GM18519 (cell line): ENCODE results near the gene DUOXA1.

ENCODE experiments used
- ATAC-seq: cut with Tn5 transposase; IDR thresholded peaks from one replicate; pipeline ENCODE4 v1.9.1; 2021; ENCODE audit warnings: mild to moderate bottlenecking, moderate library complexity; ENCODE audit not compliant: unreplicated experiment, low FRiP score

Gene DUOXA1, protein sequence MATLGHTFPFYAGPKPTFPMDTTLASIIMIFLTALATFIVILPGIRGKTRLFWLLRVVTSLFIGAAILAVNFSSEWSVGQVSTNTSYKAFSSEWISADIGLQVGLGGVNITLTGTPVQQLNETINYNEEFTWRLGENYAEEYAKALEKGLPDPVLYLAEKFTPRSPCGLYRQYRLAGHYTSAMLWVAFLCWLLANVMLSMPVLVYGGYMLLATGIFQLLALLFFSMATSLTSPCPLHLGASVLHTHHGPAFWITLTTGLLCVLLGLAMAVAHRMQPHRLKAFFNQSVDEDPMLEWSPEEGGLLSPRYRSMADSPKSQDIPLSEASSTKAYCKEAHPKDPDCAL

DNA sequence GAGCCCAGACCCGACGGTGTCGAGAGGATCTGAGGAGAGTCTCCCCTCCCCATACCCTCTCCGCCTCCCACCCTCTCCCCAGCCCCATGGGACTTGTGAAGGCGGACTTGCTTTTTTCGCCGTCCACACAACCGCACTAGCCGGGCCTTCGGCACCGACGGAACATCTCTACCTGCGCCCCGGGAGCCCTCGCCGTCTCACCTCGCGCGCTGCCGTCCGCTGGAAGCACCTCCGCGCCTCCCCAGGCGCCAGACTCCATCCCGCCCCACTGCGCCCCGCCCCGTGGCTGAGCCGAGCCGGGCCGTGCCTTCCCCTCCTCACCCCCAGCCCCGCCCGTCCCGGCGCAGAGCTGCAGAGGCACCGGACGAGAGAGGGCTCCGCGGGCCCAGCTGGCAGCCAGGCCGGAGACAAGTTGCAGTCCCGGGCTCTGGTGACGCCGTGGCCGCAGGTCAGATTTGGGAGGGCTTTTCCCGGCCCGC lies at the start of gene DUOXA1, which contains the start of gene DUOX1:
TSS of gene DUOXA1 (minus strand) at position 229 of the 479 bp plus-strand sequence. CDS start 6,865 bp downstream, outside the sequence.
TSS of gene DUOX1 (plus strand) at position 344 of the 479 bp plus-strand sequence. CDS start 1,973 bp downstream, outside the sequence.
- ATAC-seq = no peak

DNA sequence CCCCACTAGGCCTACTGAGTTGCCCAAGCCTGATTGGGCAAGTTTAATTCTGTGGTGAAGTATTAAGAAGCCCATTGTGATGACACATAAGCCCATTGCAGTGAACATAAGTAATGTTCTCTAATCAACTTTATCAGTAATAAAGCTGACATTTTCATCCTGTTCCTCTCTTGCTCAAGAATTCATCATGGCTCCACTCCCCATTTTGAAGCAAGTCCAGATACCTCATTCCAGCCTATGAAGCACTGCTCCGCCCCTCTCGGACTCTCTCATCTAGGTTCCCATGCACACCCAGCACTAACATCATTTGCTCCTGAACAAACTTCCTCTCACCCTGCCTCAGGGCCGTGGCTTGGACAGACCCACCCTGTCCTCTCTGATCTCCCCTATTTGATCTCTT lies 47.6 kb upstream of the DUOXA1 start:
- ATAC-seq = no peak

DNA sequence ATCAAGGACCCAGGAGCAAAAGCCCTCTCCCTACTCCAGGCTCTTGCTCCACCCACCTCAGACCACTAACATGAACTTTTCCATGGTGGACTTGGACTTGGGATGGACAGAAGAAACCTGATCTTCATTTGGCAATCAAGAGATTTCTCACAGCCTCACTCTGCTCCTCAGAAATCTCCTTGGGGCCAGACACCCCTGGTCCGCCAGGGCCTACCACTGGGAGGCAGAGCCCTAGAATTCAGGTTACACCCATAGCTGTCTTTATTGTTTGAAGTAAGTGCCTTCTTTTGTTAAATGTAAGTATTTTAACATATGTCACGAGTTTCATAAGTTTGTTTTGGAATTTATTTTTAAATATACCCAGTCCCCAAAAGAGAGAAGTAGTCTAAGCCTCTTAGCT lies 44.9 kb upstream of the DUOXA1 start:
- ATAC-seq = no peak

DNA sequence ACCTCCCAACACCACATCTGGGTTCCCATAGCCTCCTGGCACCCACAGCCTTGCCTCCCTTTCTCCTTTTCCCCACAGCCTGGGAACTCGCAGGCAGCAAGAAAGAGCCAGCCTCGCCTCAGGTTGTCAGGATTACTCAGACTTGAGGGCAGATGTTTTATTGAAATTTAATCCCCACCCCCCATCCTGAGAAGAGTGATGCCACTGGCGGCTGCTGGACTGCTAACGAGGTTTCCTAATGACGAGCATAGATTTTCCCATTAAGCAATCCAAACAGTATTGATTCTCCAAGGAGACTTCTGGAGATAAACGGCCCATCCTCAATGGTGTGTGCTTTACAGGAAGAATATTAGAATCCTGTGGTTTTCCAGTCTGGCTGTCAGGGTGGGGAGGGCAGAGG lies 44.4 kb upstream of the DUOXA1 start:
- ATAC-seq = no peak

DNA sequence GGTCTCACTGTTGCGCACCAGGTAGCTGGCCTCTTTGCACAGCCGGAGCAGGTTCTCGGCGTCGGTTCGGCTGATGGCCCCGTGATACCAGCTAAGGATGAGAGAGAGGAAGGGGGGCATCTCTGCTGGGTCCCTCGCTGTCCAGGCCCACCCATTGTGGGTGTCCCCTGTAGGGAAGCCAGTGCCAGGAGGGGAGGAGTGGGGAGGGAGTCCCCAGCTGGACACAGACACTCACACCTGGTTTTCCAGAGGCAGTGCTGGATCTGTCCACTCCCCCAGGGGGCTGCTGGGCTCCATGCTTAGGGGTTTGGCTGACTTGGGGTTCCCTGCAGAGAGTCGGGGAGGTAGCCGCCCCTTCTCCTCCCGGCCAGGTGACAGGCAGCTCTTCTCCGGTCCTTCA lies 42.2 kb upstream of the DUOXA1 start:
- ATAC-seq = no peak

DNA sequence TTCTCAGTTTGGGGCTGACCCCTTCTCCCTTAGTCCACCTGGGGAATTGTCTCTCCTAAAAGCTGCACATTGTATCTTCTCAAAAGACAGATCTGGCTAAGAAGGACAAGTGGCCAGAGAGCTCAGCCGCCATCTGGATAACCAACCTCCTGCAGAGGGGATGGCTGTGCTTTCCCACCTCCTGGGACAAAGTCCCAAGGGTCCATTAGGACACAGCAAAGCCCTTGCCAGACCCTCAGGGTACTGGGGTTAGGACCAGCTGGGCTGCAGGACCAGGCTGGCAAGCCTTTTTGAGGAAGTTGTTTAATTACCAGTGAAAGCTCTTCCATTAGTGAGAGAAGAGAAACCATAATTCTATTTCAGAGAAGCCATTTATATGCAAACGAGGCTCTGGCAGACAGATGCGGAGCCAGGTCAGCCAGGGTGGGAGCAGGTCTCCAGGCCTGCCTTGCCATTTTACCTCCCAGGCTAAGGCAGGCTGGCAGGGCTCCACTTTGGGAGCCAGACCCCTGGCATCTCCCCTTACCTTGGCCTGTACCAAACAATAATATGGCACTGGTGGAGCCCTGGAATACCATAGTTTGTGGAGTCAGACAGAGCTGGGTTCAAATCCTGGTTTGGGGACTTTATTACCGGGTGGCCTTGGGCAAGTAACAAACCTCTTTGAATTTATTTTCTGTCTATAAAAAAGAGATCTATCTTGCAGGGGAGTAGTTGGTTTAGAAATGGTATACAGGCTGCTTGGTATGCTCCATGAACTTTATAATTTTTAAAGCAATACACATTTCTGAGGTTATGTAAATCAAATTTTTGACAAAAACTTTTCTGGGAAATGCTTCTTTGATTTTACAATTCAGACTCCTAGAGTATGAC lies 40.2 kb upstream of the DUOXA1 start:
- no peak for ATAC-seq

DNA sequence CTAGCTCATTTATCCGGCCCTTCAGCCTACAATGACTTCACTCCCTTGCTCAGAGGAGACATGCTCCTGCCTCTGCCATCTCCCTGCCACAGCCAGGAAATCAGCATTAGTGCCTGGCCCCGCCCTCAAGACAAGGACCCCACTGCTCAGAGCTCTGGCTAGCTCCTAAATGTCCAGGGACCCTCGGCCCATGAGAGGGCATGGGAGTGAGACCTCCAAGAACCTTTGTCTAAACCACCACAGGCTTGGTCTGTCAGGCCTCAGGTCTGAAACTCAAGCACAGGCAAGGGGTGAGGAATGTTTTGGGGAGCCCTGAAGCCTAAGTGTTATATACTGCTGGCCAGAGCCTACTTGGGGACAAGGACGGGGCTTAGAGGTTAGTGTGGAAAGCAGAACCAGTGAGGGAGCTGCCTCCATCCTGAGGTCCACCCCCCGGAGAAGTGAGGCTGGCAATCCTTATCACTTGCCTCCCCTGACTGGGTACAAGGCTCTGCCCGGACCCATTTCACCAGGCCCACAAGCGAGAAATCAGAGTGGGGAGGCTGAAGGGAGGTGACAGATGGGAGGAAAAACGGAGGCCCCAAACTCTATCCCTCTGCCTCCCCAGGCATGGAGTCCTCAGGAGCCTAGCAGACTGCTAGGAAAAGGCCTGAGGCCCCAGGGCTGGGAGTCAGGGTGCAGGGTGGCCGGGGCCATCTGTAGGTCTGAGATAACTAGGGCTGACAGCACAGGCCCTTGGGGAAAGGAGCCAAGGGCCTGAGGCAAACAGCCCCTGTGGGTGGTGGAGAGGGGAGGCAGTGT lies 39.3 kb upstream of the DUOXA1 start:
- ATAC-seq = no peak

DNA sequence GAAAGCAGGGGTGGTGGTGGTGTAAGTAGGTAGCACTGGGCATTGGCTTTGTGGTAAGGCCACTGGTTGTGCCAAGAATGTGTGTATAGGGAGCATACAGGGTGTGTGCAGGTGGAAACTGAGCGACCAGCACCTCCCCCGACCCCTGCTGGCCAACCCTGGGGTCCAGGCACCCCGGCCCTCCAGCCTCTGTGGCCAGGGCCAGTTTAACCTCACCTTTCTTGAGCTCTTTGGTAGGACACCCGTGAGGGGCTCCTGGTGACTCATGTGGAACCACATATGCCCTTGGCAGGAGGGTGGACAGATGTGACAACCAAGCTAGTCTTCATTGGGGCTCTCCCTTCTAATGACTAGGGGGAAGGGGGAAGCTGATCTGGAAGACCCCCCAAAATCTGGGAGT lies 38.6 kb upstream of the DUOXA1 start:
- no peak for ATAC-seq

DNA sequence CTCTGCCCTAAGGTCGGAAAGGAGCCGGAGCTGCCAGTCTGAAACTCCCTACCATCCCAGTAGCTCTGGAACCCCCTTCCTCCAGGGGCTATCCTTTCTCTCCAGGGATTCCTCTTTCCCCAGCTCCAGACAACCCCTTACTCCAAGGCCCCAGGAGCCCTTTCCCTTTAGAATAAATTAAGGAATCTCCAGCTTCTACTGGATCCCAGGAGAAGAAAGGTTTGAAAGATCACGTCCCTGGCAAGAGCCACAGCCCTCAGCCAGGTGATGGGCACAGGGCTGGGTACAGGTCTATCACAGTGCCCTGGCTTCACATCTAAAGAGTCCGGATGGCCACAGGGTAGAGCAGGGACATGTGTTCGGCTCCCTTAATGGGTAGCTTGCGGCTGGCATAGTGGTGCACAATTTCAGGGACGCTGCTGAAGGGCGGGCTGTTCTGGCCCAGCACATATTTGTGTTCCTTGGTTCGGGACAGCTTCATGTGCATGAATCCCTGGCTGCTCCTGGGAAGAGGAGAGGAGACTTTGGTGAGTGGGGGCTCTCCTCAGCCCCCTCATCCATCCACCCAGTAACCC lies 38.0 kb upstream of the DUOXA1 start:
- no peak for ATAC-seq

DNA sequence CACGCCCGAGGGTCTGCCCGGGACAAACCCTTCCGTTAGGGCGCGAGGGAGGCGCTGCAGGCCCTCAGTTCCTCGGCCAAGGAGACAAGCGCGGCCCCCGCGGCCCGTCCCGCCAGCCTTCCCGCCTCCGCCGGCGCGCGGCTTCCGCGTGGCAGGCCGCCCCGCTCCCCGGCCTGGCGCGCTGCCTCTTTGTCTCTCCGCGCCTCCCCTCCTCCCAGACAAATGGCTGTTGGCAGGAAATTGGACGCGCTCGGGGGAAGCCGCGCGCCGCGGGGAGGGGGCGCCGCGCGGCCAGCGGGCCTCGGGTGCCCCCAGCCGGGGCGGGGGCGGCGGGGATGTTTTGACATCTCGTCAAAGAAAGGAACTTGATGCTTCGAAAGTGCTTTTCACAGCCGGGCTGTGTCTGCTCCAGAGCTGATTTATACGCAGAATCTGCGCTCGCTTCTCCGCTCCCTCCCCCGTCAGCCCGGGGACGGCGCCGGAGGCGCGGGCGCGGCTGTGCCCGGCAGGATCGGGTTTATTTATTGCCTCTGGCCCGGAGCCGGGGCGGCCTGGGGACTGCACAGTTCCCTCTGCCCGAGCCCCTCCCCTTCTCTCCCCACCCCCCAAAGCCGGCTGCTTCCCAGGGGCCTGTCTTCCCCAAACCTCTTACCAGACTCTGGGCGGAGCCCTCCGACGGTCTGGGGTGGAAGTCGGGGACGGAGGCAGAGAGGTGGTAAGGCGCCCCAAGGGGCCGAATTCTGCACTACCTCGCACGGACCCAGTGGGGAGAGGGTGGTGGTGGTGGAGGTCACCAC lies 37.4 kb upstream of the DUOXA1 start:
- peak; percentile 85 for ATAC-seq

DNA sequence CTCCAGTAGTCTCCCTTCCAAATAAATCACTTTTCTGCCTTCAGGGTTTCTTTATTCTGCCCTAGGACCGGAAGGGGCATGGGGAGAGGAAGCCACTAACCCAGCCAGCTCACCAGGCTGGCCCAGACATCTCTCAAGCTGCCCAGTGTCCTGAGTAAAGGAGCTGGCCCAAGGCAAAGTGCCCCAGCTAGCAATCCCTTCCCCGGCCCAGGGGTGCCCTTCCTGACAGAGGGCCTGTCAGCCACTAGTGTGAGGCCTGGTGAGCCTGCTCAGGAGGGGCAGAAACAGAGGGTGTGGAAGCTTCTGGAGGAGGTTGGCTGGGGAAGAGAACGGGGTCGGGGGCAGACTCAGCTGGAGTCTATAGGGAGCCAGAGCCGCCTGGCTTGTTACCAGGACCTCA lies 35.9 kb upstream of the DUOXA1 start:
- no peak for ATAC-seq

DNA sequence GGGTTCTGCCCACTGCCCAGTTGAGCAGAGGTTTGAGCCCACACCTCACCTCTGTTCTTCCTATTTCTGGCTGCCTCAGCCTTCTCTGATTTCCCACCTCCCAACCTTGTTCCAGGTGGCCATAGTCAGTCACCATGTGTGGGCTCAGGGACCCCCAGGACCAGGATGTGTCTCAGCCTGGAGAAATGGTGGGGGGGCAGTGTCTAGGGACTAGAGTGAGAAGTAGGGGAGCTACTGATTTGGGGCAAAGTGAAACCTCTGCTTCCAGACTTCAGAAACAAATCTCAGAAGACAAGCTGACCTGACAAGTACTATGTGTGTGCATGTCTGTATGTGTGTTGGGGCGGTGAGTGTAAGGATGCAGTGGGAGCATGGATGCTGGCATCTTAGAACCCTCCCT lies 35.2 kb upstream of the DUOXA1 start:
- no peak for ATAC-seq

DNA sequence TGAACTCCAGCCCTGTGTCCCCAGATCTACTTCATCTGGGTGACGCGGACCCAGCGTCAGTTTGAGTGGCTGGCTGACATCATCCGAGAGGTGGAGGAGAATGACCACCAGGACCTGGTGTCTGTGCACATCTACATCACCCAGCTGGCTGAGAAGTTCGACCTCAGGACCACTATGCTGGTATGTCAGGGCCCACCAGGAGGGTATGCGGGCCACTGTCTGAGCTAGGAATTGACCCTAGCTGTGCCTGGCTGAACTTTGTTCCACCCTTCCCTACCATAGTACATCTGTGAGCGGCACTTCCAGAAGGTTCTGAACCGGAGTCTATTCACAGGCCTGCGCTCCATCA lies 33.8 kb upstream of the DUOXA1 start:
- ATAC-seq = no peak

DNA sequence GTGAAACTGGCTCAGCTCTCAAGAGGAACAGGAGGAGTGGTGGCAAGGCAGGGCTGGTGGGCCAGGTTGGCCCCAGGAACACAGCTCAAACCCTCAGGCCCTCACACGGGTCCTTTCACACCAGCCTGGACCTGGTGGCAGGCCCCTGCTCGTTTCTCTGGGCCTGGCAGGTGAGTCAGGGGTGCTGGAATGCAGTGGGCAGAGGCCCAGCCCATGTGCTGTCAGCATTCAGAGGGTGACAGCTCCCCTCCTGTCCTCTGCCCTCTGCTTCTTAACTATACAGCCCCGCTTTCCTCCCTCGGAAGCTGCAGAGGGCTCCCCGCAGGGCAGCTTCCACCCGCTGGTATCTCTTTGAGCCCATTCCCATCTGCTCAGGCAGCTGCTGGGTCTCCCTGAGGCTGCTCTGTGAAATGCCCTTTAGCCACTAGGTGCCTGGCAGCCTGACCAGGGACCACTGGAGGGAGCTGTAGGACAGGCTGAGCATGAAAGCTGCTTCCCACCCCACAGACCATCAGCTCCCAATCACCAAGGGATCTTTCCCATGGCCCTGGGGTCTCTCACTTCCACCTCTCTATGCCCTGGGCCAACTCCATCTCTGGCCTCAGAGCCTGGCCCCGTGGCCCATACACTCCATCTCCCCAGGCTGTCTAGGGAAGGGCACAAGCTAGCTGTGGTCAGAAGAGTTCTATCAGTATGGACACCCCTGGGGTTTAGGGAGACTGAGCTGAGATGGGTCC lies 33.3 kb upstream of the DUOXA1 start:
- no peak for ATAC-seq

DNA sequence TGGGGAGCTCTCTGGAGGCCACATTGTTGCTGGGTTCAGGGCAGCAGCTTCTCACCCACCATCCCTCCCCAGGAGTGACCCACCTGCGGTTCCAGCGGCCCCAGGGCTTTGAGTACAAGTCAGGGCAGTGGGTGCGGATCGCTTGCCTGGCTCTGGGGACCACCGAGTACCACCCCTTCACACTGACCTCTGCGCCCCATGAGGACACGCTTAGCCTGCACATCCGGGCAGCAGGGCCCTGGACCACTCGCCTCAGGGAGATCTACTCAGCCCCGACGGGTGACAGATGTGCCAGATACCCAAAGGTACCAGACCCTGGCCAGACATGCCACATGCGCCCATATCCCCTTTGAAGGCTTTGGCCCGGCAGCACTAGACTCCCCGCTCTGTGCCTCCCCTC lies 32.0 kb upstream of the DUOXA1 start:
- ATAC-seq = no peak

DNA sequence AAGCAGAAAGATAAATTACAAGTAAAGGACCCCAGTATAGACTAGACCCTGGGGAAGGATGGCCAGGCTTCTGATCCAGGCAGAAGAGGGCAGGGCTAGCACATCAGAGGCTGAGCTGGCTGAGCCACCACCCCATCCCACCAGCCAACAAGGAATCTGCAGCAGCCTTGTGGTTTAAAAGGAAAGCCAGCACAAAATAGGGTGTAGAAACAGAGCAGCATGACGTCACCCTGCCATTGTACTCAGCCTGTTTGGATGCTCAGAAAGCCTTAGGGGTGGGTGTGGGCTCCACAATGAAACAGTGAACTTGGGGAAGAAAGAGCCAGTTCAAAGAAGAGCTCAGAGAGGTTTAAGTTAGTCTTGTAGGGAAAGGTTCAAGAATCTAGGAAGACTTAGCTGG lies 28.3 kb upstream of the DUOXA1 start:
- ATAC-seq = no peak

DNA sequence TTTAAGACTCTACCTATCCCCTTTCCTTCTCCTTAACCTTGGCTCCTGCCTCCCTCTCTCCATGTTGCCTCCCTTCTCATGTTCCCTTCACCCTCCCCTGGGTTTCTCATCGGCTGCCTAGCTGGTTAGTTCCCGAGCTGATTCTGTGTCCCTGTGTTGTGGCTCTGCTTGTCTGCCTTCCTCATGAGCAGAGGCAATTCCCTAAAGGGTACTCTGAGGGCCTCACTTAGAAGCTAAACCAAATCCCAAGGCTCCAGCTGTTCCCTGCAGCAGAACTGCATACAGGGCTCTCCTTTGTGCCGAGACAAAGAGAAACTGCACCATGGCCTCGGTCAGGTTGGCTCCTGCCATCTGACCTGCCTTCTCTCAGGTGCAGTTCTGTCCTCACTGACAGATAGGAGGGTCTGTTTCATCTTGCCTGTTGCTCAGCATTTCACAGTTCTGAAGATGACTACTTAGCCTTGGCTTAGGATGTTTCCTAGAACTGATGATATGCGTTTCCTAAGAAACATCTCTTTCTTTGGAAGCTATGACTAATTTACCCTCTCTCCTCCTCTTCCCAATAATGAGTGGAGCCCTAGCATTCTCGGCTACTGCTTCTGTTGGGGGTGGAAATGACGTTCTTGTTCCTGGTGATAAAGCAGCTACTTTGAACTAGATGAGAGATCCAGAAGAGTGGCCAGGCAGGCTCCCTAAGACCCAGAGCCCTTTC lies 27.2 kb upstream of the DUOXA1 start:
- no peak for ATAC-seq

DNA sequence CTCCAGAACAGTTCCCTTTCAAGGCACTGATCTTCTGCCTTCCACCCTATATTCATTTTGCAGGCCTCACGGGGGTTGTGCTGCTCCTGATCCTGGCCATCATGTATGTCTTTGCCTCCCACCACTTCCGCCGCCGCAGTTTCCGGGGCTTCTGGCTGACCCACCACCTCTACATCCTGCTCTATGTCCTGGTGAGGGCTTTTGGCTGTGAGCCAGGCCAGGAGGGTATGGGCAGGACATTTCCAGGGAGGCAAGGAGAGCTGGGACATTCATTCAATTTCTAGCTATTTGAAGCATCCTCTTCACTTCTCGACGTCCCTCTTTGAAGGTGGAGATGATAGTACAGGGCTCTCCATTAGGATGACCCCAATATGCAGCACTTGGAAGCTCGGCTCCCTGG lies 26.1 kb upstream of the DUOXA1 start:
- ATAC-seq = no peak
